ENCODE results near the gene EID1.

Gene EID1

GRCh38 chr15:48913141-48913540 lies 35.2 kb downstream of the EID1 start:
- no peak for DNase-seq

GRCh38 chr15:48914717-48915116 lies 36.8 kb downstream of the EID1 start:
- no peak for DNase-seq

- DNase-seq: no peak
Measured at GRCh38 chr15:48915861-48916260, 37.9 kb downstream of the EID1 start.

- DNase-seq: no peak
Measured at GRCh38 chr15:48916721-48917120, 38.8 kb downstream of the EID1 start.

GRCh38 chr15:48922046-48922445 lies 44.1 kb downstream of the EID1 start:
- DNase-seq: no peak

GRCh38 chr15:48924528-48925393 lies 46.8 kb downstream of the EID1 start:
- no peak for DNase-seq

GRCh38 chr15:48925714-48926223 lies 47.8 kb downstream of the EID1 start:
- DNase-seq: no peak

GRCh38 chr15:48928877-48929538 lies 51.1 kb downstream of the EID1 start:
- DNase-seq: no peak

GRCh38 chr15:48929661-48930060 lies 51.7 kb downstream of the EID1 start:
- no peak for DNase-seq
